ENCODE data around the gene SLIT2.

SLIT2 gene

DNA sequence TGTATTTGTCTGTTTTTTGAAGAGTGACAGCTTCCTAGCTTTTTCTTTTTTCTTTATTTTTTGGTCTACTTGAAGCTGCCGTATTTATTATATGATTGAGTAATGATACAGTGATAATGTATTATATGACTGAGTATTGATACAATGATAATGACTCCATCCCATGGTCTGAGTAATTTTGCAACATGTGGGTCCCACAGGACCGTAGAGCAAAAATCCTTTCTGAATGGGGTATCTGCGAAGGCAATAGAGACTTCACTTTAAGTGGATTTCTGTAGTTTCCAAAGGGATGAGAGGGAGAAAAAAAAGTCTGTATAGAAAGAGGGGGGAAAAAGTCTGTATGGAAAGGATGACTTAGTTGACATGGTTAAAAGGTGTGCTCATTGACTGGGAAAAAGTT lies 41.0 kb downstream of the SLIT2 start:
- ChIA-PET CTCF (interaction anchor here (0.6 to 1.1 kb wide), 2 partner anchors 12 to 194 kb away, joined by 3 read pairs; no protein-coding TSS in a partner anchor), POLR2A (no interaction called here)
- TF ChIP-seq, protein P1, sequence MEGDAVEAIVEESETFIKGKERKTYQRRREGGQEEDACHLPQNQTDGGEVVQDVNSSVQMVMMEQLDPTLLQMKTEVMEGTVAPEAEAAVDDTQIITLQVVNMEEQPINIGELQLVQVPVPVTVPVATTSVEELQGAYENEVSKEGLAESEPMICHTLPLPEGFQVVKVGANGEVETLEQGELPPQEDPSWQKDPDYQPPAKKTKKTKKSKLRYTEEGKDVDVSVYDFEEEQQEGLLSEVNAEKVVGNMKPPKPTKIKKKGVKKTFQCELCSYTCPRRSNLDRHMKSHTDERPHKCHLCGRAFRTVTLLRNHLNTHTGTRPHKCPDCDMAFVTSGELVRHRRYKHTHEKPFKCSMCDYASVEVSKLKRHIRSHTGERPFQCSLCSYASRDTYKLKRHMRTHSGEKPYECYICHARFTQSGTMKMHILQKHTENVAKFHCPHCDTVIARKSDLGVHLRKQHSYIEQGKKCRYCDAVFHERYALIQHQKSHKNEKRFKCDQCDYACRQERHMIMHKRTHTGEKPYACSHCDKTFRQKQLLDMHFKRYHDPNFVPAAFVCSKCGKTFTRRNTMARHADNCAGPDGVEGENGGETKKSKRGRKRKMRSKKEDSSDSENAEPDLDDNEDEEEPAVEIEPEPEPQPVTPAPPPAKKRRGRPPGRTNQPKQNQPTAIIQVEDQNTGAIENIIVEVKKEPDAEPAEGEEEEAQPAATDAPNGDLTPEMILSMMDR (IDR thresholded peaks at IDR 0.05; ENCODE audit: control extremely low read depth, extremely low read depth, low read depth, missing control alignments): no peak
- DNase-seq (ENCODE audit: extremely low spot score): no peak

DNA sequence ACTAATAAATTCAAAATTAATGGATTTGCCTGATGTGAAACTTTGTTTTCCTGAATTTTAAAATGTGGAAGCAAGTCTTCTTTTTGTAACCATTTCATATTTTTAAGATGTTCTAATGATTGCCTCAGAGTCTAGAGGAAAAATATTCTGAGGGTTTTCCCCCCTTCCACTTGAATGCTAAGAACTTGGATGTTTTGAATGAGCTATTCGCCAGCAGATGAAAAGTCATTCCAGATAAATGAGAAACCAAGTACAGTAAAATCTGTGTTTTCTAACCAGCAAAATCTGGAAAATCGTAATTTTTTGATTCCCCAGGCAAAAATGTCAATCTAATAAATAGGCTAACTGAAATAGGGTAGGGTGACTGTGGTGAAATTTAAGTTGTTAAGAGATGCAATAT lies 45.6 kb downstream of the SLIT2 start:
- TF ChIP-seq, protein P1 (IDR thresholded peaks at IDR 0.05; ENCODE audit: control extremely low read depth, extremely low read depth, low read depth, missing control alignments): no peak
- ChIA-PET POLR2A (no interaction called here), CTCF (no interaction called here)
- DNase-seq (ENCODE audit: extremely low spot score): no peak

DNA sequence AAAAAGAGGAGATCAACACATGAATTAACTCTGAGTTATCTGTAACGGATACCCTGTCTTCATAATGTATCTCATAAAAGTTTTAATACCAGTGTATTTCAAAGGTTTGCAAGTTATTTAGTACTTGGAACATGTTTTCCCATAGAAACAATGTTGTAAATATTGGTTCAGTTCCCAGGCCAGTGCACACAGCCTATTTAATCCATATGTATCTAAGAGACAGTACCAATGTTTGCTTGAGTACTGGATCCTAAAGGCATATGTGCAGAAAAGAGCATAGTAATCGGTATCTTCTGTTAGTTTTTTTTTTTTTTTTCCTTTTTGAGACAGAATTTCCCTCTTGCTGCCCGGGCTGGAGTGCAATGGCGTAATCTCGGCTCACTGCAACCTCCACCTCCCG lies 46.1 kb downstream of the SLIT2 start:
- POLR2A ChIA-PET: no interaction called here
- DNase-seq (ENCODE audit: extremely low spot score): no peak
- TF ChIP-seq, protein P1 (IDR thresholded peaks at IDR 0.05; ENCODE audit: control extremely low read depth, extremely low read depth, low read depth, missing control alignments): no peak
- CTCF ChIA-PET: no interaction called here

GRCh38 chr4:20298455-20298854 lies 46.8 kb downstream of the SLIT2 start:
- DNase-seq (ENCODE audit: extremely low spot score): no peak
- ChIA-PET CTCF (interaction anchor here (1.4 to 1.5 kb wide), 2 partner anchors 13 to 386 kb away, joined by 3 read pairs; no protein-coding TSS in a partner anchor), POLR2A (no interaction called here)
- TF ChIP-seq, protein P1 (IDR thresholded peaks at IDR 0.05; ENCODE audit: control extremely low read depth, extremely low read depth, low read depth, missing control alignments): no peak

- ChIA-PET POLR2A (no interaction called here), CTCF (interaction anchor here (1.4 to 1.5 kb wide), 2 partner anchors 13 to 386 kb away, joined by 3 read pairs; no protein-coding TSS in a partner anchor)
- DNase-seq (ENCODE audit: extremely low spot score): no peak
- TF ChIP-seq, protein P1 (IDR thresholded peaks at IDR 0.05; ENCODE audit: control extremely low read depth, extremely low read depth, low read depth, missing control alignments): no peak
Observed at GRCh38 chr4:20298986-20299385, 47.3 kb downstream of the SLIT2 start.

GRCh38 chr4:20299515-20299914 lies 47.8 kb downstream of the SLIT2 start:
- DNase-seq (ENCODE audit: extremely low spot score): no peak
- TF ChIP-seq, protein P1 (IDR thresholded peaks at IDR 0.05; ENCODE audit: control extremely low read depth, extremely low read depth, low read depth, missing control alignments): peak; percentile 22
- ChIA-PET POLR2A (no interaction called here), CTCF (interaction anchor here (1.4 to 1.5 kb wide), 2 partner anchors 14 to 385 kb away, joined by 3 read pairs; no protein-coding TSS in a partner anchor)

All from GM10248 (cell line).